ENCODE measurements around the gene RAB11FIP3. TPM values are rescaled to one million over a fixed set of nuclear protein-coding genes. Genes with fewer than 3 reads are reported as not detected.
"Not testable (repeated sequence)": the region's sequence is repeated elsewhere in the genome, so short reads cannot be mapped to it uniquely, and the experiment has no call there.

Gene RAB11FIP3
- total RNA-seq, 1 donor from 2014 or later, result 72.5 TPM

GRCh38 chr16:494676-495075 is 69.2 kb downstream of the RAB11FIP3 start:
- not testable (repeated sequence) for DNase-seq (ENCODE audit: low read depth)

- peak; percentile 33 for DNase-seq (ENCODE audit: low read depth)
Measured at GRCh38 chr16:495127-495748, 69.8 kb downstream of the RAB11FIP3 start.

GRCh38 chr16:496097-496886 is 70.8 kb downstream of the RAB11FIP3 start:
- DNase-seq (ENCODE audit: low read depth), result no peak

- no peak for DNase-seq (ENCODE audit: low read depth)
Measured at GRCh38 chr16:497258-497657, 71.8 kb downstream of the RAB11FIP3 start.

GRCh38 chr16:499924-500323 is 74.5 kb downstream of the RAB11FIP3 start:
- DNase-seq (ENCODE audit: low read depth), result no peak

- DNase-seq (ENCODE audit: low read depth), result no peak
Measured at GRCh38 chr16:500709-501108, 75.3 kb downstream of the RAB11FIP3 start.

GRCh38 chr16:502179-502943 is 76.9 kb downstream of the RAB11FIP3 start:
- no peak for DNase-seq (ENCODE audit: low read depth)

- no peak for DNase-seq (ENCODE audit: low read depth)
Measured at GRCh38 chr16:503150-504071, 78.0 kb downstream of the RAB11FIP3 start.

- no peak for DNase-seq (ENCODE audit: low read depth)
Measured at GRCh38 chr16:505479-506245, 80.2 kb downstream of the RAB11FIP3 start.

- no peak for DNase-seq (ENCODE audit: low read depth)
Measured at GRCh38 chr16:506246-506546, 80.7 kb downstream of the RAB11FIP3 start.

GRCh38 chr16:507527-507926 is 82.1 kb downstream of the RAB11FIP3 start:
- not testable (repeated sequence) for DNase-seq (ENCODE audit: low read depth)

GRCh38 chr16:507996-508395 is 82.5 kb downstream of the RAB11FIP3 start:
- DNase-seq (ENCODE audit: low read depth), result no peak

GRCh38 chr16:508884-509736 is 83.7 kb downstream of the RAB11FIP3 start:
- DNase-seq (ENCODE audit: low read depth), result no peak

GRCh38 chr16:510066-510825 is 84.8 kb downstream of the RAB11FIP3 start:
- no peak for DNase-seq (ENCODE audit: low read depth)

GRCh38 chr16:512802-513201 is 87.4 kb downstream of the RAB11FIP3 start:
- no peak for DNase-seq (ENCODE audit: low read depth)

- no peak for DNase-seq (ENCODE audit: low read depth)
Measured at GRCh38 chr16:513950-514349, 88.5 kb downstream of the RAB11FIP3 start.

GRCh38 chr16:515175-515938 is 89.9 kb downstream of the RAB11FIP3 start:
- DNase-seq (ENCODE audit: low read depth), result no peak

- no peak for DNase-seq (ENCODE audit: low read depth)
Measured at GRCh38 chr16:515939-516226, 90.4 kb downstream of the RAB11FIP3 start.

GRCh38 chr16:516301-516700 is 90.9 kb downstream of the RAB11FIP3 start:
- DNase-seq (ENCODE audit: low read depth), result no peak
